Stimulated activated CD4-positive, alpha-beta T cell treated with anti-CD3 and anti-CD28 coated beads, Interleukin-2, amount 100 ng/mL, for 48 hours (primary cell): Measurements from ENCODE around the gene MYH7.

ENCODE experiments used
- DNase-seq, 2 donors: peaks; one replicate each; pipeline ENCODE4 v3.0.0-alpha.2; 2020

MYH7 gene

DNA sequence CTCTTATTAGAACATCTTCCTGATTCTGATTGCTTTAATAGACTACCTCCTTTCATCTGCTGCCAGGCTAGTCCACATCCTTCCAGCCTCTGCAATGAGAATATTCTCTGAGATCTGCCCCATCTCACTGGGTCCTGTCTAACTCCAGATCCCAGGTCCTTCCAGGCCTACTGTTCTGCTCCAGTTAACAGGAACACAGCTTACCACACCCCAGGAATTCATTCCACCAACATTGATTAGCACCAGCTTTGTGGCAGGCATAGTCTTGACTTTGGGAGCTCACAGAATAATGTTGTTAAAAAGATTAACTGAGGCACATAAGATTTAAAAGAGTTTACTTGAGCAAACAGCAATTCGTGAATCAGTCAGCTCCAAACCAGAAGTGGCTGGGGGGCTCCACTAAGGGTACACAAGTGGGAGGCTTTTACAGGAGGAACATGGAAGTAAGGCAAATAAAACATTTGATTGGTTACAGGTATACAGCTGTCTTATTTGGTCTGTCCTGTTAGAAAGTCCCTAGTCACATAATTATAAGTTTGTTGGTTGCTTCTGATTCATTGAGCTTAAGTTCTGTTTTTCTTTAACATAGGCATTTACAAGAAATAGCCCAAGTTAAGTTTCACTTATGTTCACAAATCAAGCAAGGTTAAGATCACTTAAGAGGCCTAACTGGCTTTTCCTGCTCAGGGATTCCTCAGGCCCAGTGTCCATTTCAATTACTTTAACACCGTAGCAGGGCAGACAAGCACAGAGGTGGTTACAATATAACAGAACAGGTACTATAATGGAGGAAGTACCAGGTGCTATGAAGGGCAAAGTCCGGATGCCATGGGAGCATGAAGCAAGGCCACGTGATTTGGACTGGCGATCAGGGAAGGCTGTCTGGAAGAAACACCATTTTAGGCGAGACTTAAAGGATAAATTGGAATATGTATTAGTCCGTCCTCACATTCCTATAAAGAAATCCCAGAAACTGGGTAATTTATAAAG is 12.2 kb upstream of the MYH7 start:
- no peak for DNase-seq

DNA sequence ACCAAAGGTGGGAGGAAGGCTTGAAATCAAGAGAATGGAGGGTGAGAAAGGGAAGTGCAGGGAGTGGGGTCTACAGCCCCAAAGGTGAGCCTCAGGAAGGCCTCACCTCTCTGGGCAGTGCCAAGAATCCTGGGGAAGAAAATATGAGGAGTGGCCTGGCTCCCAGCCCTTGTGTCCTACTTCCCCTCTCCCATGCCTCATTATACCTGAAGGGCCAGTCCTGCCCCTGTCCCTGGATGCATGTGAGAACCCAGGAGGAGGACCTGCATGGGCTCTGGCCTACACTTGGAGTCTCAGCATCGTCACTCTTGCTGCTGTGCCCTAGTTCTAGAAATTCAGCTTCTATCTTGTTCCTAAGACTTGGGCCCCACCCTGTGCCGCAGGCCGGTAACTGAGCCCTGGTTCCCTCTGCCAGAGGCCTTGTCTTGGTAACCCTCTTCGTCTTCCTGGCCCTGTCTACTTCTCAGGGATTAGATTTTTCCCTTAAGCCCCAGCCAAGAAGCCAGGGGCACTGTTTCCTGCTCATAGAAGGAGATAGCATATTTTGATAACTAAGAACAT is 10.9 kb upstream of the MYH7 start:
- no peak for DNase-seq

DNA sequence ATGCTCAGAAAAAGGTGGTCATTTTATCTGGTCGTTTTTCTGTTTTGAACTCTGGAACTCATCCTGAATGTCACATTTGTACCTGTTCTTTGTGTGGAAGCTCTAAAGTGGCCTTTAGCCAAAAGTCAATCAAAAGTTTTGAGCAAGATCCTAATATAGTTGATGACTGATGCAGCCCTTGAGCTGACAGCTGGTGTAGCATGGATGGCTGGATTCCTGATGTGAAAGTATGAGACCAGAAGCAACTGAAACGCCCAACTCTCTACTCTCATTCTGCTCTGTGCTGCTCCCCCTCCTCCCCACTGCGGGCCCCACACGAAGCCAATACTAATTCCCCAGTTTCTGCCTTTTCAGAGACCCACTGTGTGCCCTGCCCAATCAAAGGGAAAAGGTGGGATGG is 10.3 kb upstream of the MYH7 start:
- DNase-seq: no peak

DNA sequence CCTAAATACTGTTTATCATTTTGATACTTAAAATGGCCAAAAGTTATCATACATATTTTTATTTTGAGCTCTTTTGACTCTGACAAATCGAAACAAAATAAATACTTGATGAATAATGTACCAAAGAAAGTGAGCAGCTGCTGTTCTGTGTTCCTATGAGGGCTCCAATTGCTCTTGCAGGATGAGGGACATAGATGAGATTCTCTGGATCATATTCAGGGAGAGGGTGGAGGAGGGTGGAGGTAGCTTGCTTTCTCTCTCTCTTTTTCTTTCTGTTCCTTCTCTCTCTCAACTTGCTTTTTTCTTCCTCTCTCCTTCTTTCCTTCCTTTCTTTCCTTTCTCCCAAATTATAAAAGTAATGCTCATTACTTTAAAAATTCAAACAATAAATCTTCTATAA is 8.9 kb upstream of the MYH7 start:
- DNase-seq: no peak

DNA sequence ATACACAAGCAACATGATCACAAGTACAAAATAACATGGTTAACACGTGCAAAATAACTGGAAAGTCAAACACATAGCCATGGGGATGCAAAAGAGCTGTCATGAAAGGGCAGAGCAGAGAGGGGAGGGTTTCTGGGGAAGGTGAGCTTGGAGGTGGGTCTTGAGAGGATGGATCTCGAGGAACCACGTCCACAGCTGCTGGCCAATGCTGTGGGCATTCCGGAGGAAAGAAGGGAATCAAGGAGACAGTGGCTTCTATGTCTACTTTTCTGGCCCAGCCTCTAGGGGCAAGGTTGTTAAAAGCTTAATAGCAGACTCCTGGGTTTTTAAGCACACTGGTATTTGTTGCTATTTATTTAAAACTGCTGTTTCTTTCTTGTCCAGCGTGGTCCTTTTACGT is 8.4 kb upstream of the MYH7 start:
- no peak for DNase-seq

DNA sequence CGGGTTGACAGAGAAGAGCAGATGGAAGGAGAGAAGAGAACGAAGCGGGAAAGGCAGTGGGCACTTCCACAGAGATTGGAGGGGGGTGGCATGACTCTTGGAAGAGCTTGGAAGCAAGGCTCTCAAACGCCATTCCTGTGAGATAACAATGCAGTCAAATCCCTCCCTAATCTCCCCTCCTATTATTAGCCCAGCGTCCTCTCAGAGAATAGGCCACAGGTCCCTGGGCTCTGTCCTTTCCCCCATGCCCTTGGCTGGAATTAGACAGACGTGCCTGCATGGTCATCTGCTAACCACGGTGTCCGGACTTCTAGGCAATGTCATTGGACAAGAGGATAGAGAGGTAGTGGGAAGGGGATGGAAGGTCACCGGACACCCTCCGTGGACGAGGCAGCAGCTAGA is 8.0 kb upstream of the MYH7 start:
- no peak for DNase-seq

DNA sequence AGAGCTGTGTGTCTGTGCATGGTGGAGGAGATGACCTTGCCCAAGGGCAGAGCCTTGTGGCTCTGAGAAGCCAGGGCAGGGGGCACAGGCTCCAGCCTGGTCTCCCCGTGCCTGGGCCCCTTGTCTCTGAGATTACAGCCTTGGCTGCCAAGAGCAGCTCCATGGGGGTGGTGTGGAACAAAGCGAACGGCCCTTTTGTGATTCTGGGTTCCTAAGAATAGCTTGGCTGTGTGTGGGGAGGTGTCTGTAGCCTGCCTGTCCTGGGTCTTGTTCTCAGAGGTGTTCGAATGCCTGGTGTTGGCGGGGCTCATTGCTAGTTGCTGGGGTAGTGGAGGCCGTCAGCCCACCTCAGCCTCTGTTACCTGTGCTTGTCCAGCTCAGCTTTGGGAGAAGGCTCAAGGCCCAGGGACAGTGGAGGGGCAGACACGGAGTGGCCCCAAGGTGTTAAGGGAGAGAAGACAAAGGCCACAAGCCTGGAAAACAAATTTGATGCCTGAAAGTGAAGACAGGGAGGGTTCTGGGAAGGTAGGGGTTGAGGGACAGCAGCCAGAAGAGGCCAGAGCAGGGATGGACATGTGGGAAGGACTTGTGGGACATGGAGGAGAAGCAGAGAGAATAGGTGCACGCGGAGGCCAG is 7.4 kb upstream of the MYH7 start:
- DNase-seq: no peak

DNA sequence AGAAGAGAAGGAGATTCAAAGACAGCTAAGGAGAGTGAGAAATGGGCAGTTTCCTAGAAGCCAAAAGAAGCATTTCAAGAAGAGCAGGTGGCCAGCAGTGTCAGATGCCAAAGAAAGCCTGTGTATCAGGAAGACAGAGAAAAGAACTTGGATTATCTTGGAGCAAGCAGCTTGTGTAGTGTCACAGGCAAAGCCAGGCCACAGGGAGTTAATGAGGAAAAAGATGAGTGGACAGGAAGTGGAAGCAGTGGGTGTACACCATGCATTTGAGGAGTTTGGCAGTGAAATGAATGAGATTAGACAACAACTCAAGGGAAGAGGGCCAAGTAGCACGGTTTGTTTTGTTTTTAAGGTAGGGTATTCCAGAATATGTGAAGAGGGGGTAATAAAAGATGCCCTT is 5.6 kb upstream of the MYH7 start:
- DNase-seq: no peak

DNA sequence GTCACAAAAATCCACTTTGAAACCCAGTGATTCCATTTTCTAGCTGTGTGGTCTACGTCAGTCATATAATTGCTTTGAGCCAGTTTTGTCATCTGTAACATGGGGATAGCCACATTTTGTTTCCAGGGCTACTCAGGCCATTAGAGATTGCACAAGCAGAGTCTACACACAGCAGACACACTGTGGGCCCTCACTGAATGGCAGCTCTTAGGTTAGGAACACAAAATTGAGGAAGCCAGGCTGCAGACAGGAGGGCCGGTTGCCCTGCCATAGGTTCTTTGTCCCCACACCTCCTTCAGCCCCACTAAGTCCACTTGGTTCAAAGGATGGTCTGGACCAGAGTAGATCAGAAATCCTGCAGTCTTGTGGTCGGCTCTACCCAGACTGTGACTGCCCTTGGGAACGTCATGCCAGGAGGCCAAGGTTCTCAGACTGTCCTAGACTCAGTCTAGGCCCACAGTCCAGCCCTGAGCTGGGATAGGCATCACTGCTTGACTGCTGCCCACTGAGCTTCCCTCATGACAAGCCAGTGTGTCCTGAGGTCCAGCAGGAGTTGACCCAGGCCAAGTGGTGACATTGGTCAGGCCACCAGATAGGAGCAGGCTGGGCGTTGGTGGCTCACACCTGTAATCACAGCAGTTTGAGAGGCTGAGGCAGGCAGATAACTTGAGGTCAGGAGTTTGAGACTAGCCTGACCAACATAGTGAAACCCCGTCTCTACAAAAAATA is 3.8 kb upstream of the MYH7 start:
- no peak for DNase-seq

DNA sequence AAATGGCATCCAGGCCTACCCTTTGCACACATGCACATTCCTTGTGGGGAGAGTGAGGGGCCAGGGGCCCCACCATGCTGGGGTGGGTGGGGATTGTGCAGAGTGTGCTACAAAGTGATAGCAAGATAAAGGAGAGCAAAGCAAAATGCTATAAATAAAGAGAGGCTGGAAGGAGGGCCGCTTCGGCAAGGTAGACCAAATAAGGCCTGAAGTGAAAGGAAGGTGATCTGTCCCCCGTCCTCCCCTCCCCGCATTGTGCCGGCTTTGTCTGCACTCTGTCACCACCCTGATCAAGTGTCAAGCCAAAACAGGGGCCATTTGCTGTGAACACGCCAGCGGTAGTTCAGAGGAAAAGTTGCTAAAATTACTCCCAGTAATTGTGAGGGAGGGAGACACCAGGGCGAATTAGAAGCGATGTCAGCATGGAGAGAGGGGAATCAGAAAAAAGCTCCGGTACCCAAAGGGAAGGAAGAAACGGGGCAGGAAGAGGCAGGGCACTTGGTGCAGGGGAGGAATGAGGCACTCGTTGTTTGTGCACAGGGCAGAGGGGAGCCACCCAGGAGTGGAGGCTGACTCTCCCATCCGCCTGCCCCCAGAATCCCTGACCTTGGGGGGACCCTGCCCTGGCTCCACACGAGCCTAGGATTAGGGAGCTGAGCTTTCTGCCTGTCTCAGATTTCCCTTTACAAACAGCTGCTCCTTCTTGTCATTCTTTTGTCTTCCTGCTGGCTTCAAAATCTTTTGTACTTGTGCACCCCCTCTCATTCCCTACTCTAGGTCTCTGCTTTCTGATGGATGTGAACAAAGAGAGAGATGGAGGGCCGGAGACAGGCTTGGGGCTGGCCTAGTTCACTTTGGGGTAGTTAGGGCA is 2.9 kb upstream of the MYH7 start:
- no peak for DNase-seq

DNA sequence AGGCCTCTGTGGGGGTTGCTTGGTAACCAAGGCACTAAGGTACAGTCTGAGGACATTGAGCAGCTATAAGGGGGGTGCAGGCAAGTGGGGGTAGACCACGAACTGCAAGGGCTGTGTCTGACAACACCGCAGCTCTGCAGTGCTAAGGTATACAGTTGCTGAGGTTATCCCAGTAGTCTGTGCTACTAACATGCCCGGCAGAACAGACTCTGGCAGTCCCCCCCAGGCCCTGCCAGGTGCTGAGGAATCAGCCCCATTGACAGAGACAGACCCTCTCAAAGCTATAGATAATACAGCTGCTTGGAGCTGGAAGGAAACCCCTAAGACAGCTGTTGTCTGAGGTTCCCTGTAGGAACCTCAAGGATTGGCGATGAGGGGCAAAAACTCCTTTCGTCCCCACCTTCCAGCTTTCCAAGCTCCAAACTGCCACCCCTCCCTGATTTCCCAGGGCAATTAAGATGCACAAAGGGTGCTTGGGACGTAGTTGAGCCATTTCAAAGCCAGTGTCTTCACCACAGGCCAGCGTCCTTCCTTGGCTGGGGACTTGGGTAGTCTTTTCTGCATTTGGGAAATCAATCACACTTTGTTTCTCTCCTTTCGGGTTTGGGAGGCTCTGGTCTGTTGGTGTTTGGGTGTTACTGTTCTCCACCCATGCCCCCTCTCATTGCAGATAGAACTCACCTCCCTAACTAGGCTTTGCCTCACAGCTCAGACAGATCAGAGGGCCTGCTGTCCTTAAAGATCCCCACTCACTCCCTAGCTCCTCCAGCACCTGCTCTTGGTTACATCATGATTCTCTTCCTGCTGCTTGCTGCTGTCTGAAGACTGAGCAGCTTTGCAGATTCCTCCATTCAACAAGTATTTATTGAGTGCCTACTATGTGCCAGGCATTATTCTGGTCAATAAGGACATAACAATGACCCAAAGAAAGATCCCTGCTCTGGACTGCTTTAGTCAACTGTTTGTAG is 2.0 kb upstream of the MYH7 start:
- DNase-seq: no peak

DNA sequence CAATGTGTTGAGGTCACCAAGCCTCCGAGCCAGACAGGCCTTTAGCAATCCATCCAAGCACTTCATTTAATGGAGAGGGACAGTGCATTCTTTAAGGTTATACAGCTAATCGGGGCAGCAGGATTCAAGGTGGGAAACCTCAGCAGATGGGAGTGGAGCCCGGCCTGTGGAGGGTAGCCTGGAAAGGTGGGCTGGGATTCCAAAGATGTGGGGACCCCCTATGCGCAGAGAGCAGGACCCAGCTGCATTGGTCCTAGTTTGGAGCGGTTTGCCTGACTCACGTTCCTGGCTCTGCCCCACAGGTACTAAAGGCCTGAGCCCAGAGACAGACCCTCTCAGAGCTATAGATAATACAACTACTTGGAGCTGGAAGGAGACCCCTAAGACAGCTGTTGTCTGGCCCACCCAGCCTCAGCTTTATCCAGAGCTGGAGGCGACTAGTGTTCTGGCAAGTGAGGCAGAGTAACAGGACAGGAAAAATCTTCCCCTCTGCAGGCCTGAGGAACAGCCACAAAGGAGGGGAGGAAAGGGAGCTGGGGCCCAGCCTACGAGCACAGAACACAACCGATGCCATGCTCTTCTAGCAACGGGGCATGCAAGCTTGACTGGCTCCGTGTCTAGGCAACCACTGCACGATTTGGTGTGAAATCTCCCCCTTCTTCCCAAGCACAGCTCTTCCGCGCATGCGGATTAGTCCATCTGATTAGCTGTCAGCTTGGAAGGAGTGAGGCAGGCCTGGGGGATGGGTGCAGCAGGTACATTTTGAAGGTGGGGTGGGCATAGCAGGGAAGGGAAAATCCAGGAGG is 1.1 kb upstream of the MYH7 start:
- no peak for DNase-seq

DNA sequence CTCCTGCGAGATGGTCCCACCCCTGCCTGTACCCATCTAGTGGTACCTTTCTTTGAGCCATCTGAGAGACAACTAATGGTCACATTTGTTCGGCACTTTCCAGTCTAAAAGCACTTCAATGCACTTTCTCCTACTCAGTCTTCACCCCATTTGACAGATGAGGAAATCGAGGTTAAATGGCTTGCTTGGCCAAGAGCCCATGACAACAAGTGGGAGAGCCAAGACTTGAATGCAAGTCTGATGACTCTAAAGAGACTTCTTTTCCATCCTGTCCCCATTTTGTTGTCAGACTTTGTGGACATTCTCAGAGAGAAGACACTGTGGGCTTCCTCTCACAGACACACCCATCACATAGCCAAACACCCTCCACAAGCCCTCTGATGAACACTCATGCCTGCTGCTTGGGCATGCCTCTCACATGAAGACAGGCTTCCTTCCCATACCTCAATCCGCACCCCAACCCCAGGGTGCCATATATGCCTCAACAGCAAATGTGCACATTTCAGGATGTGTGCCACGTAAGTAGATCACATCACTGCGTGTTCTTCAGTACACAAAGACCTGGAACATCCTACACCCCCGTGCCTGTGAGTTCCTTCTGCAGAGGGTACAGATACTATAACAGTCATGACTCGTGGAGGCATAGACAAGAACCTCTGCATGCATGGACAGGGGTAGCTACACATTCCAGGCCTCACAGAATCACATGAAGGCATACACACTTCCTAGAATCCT is 805 bp downstream of the MYH7 start:
- DNase-seq: no peak

DNA sequence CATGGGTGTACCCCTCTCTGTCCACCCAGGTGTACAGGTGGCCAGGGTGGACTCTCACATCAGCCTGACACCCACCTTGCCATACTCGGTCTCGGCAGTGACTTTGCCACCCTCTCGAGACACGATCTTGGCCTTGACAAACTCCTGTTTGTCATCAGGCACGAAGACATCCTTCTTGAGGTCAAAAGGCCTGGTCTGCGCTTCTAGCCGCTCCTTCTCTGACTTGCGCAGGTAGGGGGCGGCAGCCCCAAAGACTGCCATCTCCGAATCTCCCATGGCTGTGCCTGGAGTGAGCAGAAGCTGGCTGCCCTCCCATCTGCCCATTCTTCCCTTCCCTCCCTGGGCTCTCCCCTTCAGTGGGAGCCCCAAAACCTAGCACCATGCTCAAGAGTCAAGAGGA is 2.0 kb downstream of the MYH7 start:
- DNase-seq: no peak

DNA sequence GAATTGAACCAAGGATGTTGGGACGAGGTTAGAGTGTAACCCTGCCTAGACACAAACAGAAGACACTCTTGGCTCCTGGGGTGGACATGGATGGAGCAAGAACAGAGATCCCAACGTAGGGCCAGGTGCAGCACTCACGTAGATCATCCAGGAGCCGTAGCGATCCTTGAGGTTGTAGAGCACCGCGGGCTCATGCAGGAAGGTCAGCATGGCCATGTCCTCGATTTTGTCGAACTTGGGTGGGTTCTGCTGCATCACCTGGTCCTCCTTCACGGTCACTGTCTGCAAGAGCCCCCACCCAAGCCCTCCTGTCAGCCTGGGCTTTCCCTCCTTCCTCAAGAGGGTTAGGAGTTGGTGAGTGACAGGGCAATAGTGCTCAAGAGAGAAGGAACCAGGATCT is 2.5 kb downstream of the MYH7 start:
- no peak for DNase-seq

DNA sequence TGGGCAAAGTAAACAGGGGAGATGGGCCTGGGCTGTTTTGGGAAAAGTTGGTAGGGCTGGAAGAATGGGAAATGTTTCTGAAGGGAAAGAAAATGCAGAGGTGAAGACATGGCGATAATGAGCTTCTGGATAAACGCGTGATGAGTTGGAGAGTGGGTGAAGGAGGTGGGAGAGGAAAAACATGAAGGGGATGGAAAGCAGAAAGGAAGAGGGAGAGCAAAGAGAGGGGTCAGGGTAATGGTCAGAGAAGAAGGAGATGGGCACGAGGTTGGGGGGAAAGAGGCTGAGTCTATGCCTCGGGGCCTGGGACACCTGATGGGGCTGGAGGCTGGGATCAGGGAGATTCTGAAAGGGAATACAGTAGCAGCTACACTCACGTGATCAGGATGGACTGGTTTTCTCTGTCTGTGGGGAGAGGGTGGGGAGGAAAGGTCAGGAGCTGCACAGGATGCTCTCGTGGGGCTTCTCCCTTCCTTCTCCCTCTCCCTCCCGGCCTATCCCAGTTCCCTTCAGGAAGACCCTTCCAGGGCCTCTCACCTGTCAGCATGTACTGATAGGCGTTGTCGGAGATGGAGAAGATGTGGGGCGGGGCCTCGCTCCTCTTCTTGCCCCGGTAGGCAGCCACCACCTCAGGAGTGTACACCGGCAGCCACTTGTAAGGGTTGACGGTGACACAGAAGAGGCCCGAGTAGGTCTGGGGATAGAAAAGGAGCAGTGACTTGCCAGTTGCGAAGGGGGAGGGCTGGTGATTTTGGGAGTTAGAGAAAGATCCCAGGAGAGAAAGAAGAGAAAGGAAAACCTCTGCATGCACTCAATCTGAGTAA is 3.1 kb downstream of the MYH7 start:
- DNase-seq: no peak

DNA sequence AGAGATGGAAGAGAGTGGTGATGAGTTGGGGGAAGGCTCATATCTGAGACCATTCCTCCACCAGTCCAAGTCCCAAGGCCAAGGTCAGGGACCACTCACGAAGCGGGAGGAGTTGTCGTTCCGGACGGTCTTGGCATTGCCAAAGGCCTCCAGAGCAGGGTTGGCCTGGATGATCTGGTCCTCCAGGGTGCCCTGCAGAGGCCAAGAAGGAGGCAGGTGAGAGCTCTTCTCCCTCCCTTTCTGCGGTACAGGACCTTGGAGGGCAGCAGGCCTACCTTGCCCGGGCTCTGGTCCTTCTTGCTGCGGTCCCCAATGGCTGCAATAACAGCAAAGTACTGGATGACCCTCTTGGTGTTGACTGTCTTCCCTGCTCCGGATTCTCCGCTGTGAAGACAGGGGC is 4.0 kb downstream of the MYH7 start:
- DNase-seq: no peak

DNA sequence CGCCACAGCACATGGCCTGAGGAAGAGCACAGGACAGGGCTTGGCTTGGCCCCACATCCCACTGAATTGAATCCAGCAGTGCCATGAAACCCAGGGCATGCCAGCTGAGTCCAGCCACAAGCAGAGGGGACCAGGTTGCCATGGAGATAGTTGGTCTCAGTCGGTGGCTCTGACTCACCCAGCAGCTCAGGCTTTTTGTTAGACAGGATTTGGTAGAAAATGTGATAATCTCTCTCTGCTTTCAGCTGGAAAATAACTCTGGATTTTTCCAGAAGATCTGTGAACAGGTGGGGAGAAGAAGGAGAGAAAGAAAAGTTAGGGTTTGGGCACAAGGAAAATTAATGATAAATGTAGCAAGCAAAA is 4.8 kb downstream of the MYH7 start:
- DNase-seq: no peak
